HG03558 (cell line): ENCODE measurements around the gene MYEOV.

Experiments used
- ATAC-seq: cut with Tn5 transposase; IDR thresholded peaks from one replicate; pipeline ENCODE4 v1.9.1; 2021; ENCODE audit warnings: moderate number of reproducible peaks; ENCODE audit not compliant: unreplicated experiment; ENCODE audit errors: extremely low read depth

Gene MYEOV

DNA sequence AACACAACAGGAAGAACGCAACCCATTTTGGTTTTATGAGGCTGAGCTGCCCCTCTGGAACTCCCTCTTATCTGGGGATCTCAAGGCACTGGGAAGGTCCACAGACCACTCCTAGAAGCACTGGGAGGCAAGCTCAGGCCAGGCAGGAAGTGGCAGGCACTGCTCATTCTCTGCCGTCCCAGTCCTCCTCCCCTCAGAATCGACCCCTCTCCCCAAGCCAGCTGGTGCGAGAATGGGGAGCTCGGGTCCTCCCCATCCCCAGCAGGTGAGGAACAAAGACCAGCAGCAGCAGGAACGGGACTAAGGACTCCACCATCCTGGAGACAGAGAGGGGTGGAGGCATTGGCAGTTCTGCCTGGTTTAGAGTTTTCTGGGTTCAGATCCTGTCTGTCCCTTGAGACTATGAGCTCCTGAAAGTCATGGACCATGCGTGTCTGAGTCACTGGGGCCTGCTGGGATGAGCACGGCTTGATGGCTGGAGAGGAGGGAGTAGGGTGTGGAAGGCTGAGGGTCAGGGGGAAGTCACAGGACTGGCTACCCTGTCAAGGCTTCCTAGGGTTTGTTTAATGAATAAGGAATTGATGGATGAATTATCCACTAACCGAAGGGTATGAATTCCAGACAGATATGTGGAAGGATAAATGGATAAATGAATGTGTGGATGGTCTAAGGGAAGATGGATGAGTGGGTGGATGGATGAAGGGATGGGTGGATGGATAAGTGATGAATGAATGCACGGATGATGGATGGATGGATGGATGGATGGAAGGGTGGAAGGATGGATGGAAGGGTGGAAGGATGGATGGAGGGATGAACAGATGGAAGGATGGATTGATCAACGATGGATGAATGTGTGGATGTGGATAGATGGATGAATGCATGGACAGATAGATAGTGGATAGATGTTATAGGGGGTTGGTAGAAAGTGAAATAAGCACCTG lies 6.4 kb downstream of the MYEOV start:
- ATAC-seq, result no peak

DNA sequence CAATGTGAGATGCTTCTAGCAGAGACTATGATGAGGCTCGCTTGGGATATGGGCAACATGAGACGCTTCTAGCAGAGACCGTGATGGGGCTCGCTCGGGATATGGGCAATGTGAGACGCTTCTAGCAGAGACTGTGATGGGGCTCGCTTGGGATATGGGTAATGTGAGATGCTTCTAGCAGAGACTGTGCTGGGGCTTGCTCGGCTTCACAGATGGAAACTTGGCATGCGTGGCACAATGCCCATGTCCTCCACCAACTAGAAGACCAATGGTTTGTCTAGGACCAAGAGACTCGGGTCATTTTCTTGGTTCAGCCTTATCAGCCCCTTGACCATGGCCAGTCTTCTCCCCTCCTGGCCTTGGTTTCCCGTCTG lies 7.1 kb downstream of the MYEOV start:
- no peak for ATAC-seq

DNA sequence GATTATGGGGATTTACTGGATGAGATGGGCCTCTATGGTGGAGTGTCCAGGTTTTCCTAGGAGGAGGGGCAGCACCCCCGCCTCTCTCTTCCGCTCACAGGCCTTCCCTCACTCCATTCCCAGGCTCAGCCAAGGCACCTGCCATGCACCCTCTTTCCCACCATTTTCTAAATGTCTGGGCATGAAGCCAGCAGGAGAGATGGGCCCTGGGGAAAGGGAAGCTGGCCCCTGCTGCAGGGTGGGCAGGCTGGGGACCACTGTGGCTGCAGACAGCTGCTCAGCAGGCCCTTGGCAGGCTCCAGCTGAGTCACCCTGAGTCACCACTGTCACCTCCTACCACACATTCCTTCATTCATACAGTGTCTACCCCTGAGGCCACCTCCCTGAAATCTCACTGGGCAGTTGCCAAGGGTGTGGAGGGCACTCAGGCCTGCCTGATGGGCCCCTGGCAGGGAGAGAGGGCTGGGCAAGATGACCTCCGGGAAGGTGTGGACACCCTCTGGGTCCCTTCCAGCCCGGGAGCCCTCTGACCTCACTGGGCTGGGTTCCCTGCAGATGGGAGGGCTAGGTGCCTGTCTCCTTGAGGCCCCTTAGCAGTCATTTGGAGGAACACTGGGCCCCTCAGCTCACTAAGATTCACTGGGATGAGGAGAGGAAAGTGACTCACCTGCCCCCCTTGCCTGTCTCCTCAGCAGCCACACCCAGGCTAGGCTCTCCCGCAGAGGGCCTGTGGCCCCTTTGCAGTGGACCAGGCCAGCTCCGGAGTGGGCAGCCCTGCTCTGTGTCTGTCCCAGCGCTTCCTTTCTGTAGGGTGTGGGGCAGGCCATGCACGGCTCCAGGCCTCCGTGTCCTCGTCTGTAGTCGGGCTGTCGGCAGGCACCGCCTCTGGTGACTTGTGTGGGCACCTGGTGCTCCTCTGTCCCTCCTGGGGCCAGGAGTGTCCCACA lies 7.8 kb downstream of the MYEOV start:
- ATAC-seq, result no peak

DNA sequence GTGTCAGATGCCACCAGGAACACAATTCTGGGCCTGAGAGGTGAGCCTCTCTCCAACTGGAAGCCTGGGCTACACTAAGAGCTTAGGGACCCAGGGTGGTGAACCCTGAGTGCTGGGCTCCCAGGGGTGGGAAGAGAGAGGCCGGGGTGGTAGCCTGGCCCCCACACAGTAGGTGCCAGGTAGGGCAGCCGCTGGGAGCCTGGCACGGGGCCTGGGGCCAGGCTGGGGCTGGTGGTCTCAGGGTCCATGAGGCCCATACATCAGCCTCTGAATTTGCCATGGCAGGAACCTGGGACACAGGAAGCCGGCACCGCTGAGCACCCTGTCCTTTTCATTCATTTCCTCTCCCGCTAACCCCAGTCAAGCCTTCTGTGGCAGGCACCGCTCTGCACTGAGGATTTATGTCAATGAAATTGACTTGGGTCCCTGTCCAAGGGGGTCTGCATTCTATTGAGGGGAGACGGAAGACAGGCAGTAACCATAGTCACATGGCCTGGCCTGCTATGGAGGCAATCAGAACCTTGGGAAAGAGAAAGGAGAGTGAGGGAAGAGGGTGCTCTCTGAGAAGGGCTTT lies 8.6 kb downstream of the MYEOV start:
- ATAC-seq, result no peak

DNA sequence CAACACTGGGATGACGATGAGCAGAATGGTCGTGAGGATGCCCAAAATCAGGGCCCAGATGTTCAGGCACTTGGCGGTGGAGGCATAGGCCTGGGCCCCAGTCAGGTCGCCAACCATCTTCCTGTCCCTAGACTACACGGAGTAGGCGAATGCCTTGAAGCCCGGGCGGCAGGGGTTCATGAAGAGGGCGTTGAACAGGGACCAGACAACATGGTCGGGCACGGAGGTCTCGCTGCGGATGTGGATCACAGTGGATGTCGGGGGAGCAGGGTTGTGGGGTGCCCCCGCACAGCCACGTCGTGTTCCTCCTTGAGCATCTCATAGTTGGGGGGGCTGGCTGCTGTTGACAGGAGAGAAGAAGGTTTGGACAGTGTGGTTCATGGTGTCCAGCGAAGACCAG lies 9.5 kb downstream of the MYEOV start:
- no peak for ATAC-seq

DNA sequence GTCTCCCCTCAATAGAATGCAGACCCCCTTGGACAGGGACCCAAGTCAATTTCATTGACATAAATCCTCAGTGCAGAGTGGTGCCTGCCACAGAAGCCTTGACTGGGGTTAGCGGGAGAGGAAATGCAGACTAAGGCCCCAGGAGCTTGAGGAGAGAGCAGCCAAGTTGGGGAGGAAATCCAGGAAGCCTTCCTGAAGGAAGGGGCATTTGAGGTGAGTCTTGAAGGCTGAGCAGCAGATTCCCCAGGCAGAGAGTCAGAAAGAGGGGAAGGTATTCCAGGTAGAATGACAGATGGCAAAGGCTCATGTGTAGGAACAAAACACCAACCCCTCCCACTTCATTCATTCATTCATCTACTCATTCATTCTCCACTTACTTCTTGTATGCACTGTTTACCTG lies 10.3 kb downstream of the MYEOV start:
- ATAC-seq, result no peak

DNA sequence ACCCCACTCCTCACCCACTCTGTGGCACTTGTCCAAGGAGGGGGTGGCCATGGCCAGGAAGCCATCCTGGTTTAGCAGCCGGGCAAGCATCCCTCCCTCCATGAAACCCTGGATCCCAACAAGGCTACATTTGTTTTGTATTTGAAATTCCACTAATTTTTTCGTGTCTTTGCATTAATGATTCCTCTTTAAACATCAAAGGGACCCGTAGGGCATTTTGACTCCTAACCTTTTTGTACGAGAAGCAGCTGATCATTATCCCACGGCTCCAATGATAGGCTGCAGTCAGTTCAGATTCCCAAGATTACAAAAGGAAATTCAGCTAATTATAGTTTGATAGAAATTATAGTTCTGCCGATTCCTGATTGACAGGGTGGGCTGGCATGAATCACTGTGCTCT lies 10.7 kb downstream of the MYEOV start:
- ATAC-seq, result no peak

DNA sequence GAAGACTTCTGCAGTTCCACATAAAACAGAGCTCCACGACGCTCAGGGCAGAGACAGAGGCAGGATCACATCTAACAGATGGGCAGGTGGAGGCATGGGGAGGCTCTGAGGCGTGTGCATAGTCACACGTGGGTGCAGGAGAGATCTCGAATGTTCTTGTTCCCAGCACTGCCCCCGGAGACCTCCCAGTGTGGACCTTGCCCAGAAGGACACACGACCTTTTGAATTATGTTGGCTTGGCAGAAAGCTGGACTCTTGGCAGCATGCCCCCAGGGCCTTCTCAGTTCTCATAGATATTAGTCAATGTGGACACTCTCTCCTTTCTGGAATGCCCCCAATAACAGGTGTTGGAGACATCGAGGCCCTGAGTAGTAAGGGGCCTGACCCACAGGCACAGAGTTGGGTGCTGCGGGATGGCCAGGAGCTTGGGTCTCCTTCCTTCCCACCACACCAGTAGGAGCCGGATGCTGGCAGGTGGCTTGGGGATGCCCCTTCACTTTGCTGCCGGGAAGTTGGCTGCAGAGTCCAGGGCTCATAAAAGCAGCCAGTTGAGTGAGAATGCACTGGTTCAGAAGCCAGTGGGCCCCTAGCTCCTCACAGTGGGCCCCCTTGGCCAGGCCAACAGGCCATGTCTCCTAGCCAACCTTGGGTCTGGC lies 12.1 kb downstream of the MYEOV start:
- ATAC-seq, result no peak

DNA sequence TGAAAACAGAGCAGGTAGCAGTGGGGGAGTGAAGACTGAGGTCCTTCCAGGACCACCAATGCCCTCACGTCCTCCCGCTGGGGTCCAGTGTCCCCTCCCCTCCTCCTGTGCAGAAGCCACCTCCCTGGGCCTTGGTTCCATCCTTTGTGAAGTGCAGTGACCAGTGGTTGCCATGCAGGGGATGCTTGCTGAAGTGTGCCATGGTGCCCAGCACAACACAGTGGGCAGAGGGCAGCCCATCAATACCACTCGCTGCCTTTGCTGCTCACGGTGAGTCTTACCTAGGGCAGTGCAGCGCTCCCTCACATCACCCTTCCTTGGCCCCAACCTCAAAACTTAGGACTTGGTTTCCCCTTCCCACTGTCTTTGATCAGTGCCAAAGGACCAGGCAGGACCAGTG lies 12.9 kb downstream of the MYEOV start:
- ATAC-seq, result no peak

DNA sequence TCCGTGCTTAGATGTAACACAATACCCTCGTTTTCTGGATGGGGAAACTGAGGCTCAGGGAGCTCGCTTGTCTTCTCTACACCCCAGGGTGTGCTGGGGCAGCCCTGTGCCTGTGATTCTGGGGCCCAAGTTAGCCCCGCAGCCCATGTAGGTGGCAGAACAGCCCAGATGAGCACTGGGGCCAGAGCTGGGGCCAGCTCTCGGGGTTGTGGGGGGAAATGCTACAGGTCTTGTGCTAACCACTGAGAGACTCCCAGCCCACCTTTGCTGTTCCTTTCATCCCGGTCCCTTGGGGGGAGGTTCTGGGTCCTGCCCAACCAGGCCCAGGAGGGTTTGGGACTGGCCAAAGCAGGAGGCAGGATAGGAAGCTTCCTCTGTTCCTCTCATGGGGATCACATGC lies 13.5 kb downstream of the MYEOV start:
- ATAC-seq, result no peak

DNA sequence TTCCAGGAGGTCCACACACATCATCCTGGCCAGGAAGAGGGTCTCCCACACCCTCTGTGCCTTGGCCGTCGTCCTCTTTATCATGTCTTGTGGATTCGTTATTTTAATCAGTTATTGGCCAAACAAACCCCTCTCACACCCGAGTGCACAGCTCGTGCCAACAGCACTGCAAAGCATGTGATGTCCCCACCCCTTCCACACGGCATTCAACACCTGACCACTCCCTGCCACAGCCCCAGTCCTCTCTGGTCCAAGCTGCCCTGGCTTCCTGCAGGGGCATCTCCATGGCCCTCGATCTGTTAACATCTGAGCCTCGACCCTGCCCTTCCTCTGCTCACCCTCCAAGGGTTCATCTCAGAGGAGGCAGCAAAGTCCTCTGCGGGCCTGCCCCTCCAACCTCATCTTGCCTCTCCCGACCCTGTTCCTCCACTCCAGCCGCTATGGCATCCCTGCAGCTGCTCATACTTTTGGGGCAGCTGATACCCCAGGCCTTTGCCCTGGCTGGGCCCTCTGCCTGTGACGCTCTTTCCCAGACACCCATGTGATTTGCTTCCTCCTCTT lies 14.0 kb downstream of the MYEOV start:
- no peak for ATAC-seq

DNA sequence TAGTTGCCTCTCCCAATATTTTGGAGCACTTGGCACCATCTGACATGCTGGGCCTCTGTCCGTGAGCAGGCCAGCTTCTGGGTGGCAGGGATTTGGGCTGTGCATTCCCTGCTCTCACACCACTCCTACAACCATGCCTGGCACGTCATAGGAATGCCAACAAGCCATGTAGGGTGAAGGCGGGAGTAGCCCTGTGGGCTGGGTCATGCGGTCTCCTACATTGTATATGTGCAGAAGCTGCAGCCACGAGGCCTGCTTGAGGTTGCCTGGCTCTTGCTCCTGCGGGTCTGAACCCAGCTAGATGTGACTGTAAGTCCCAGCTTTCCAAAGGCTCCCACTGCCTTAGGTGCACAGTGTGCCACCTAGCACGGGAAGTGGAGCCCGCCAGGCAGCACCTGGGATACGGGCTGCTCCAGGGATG lies 14.5 kb downstream of the MYEOV start:
- ATAC-seq, result no peak

DNA sequence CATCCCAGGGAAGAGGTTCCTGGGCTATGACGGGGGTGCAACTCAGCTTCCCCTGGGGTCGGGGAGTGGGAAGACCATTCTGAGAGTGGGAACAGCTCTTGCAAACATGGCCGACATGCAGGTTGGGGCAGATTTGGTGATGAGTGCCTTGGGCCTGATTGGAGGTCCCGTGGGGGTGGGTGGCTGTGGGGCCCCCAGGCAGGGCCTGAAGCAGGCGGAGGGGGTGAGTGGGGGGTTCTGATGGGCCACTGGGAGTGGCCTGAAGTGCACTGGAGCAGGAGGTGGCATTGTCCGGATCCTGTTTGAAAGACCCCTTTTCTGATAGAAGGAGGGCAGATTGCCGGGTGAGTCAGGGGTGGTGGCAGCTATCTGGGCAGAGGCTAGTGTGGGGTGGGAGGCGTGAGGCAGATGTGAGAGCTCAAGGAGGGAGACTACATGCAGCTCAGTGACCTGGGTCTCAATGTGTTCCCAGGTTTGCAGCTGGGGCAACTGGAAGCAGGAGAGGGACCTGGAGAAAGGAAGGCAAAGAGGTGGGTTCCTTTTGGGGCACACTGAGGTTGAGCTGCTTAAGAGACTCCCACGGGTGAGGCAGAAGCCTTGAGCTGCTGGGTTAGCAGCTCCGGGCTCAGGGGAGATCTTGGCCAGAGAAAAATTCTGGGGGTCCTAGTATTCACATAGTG lies 15.1 kb downstream of the MYEOV start:
- ATAC-seq, result no peak

DNA sequence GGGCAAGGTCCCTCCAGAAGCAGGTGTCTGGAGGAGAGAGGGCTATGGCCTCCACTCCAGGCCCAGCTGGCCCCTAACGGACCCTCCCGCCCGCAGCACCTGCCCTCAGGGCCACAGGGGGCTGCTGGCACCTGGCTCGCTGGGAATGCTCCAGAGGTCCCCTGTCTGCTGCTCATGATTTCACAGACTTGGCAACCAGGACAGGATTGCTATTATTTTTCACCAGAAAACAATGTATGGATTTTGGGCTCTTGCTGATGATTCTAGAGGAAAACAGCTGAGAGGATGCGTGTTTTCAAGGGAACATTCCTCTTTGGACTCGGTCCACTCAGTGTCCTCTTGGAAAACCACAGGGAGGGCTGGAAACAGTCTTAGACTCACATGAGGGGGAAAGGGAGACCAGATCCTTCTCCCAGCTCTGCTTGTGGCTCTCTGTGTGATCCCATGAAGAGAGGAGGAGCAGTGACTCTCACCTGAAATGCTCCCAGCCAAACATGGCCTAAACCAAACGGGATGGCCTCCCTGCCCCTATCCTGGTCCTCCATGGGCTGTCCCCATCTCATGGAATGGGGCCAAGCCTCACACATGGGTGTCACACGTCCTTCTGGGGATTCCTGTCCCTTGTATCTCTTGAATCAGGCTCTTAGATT lies 15.8 kb downstream of the MYEOV start:
- no peak for ATAC-seq

DNA sequence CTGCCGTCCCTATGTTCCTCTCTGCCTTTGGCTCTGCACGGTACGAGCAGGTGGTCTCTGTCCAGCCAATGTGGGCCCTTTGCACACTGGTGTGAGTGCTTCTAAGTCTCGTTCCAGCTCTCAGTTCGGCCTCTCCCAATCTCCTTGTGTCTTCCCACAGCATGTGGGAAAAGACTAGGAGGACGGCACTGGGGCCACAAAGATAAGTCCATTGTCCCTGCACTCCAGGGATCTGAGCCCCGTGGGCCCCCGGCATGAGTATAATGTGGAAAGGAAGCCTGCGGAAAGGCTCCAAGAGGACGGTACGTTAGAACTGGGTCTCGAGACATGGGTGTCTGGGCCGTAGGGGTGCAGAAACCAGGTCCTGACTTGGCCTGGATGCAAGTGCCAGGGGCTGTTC lies 16.4 kb downstream of the MYEOV start:
- no peak for ATAC-seq

DNA sequence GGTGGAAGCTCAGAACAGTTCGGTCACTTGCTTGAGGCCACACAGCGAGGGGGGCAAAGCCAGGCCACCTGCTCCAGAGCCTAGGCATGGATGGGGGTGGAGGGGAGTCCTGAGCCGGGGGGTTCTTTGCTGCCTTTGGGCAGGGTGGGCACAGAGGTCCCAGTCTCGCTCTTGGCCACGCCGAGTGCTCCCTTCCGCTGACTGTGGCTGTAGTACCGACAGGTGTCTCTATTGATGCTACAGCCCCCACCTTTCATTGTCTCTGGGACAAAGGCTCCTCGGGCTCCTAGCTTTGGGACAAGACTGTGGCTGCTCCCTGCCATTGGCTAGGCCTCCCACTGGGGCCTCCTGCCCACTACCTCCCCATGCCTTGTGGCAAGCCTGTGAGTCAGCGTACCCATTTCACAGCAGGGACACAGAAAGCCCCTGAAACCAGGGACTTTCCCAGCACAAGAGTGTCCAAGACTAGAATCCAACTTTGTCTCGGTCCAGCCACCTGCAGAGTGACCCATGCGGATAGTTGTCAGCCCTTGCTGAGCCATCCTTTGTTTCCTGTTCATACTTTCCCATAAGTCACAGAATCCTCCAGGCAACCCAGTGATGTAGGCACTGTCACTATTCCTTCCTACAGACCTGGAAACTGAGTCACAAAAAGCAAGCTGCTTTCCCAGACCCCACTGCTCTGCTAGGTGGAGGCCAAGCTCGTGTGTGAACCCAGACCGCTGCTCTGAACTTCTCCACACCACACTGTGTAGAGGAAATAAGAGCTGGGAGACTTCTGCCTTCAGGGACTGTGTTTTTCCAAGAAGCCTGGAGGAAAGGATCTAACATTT lies 17.2 kb downstream of the MYEOV start:
- no peak for ATAC-seq

DNA sequence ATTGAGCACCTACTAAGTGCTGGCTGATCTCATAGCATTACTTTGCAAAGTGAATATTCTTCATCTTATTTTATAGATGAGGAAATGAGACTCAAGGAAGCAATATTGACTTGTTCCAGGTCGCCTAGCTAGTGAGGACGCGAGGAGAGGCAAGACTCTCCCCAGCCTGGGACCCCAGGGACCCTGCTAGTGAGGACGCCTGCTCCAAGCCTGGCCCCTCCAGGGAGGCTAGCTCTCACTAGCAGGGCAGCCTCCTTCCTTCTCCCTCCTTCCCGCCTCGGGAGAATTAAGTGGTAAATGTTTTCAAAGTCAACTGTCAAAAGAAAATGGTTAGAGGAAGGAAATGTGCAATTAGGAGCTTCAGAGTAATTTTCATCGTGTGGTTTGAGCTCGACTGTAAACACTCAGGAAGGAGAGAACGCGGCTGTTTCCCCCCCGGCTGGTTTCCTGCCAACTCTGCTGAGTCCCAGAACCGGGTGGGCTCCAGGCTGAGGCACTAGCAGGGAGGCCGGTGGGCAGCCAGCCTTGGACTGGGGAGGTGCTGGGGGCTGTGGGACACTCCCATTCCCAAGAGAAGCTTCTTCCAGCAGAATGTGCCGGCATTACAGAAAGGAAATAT lies 17.9 kb downstream of the MYEOV start:
- ATAC-seq, result no peak
